D721Med (cell line): ENCODE data around the gene SHC2.

Experiments used
- DNase-seq: peaks from one replicate; pipeline ENCODE4 v3.0.0; 2011; ENCODE audit warnings: low spot score; ENCODE audit not compliant: insufficient read length
- FAIRE-seq: peaks from 2 replicates; lab custom pipeline; 2011; peaks lifted over from hg19 to GRCh38; lab: Jason Lieb, UNC
- CTCF ChIP-seq: IDR thresholded peaks from 2 replicates; pipeline ENCODE4 v1.5.1; 2012; ENCODE audit warnings: mild to moderate bottlenecking, control low read depth; ENCODE audit not compliant: insufficient read depth; ENCODE audit errors: missing control alignments

SHC2 gene

GRCh38 chr19:367963-368629 lies 92.7 kb downstream of the SHC2 start:
- no peak for DNase-seq
- TF ChIP-seq CTCF, result no peak
- no peak for FAIRE-seq

- TF ChIP-seq CTCF, result no peak
- no peak for DNase-seq
- no peak for FAIRE-seq
Measured at GRCh38 chr19:367561-367960, 93.3 kb downstream of the SHC2 start.

GRCh38 chr19:366951-367350 lies 93.9 kb downstream of the SHC2 start:
- no peak for TF ChIP-seq CTCF
- DNase-seq, result no peak

More at GRCh38 chr19:366951-367350, 93.9 kb downstream of the SHC2 start:
- no peak for FAIRE-seq
